GM18505 (cell line): ENCODE measurements around the gene CEP89.
"Not testable (repeated sequence)": the region's sequence is repeated elsewhere in the genome, so short reads cannot be mapped to it uniquely, and the experiment has no call there.

Source experiments
- ATAC-seq: cut with Tn5 transposase; IDR thresholded peaks from one replicate; pipeline ENCODE4 v1.9.1; 2021; ENCODE audit not compliant: unreplicated experiment
- POLR2A ChIP-seq: IDR thresholded peaks from 4 replicates; pipeline ENCODE4 v1.6.1; 2011; ENCODE audit warnings: borderline replicate concordance; ENCODE audit not compliant: insufficient read depth, insufficient read length; ENCODE audit errors: extremely low read depth

CEP89 gene

GRCh38 chr19:32876236-32876918, 95.4 kb downstream of the CEP89 start:
- TF ChIP-seq POLR2A: no peak
- ATAC-seq: no peak

DNA sequence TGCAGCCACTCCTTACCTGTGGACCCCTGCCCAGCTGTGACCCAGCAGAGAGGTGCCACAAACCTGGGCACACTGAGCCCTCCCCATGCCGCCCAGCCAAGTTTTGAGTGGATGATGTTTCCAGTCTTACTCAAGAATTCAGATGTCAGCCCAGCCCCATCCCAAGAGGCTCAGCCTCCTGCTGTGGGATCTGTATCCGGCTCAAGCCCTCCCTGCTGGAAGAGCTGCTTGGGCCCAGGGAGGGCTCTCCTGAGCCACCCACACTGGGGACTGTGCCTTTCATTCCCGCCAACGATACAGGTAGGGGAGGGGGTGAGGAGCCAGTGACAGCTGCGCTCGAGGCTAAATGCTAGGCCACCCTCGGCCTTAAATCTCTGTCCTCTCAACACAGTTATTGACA, 96.3 kb downstream of the CEP89 start:
- TF ChIP-seq POLR2A: no peak
- no peak for ATAC-seq

DNA sequence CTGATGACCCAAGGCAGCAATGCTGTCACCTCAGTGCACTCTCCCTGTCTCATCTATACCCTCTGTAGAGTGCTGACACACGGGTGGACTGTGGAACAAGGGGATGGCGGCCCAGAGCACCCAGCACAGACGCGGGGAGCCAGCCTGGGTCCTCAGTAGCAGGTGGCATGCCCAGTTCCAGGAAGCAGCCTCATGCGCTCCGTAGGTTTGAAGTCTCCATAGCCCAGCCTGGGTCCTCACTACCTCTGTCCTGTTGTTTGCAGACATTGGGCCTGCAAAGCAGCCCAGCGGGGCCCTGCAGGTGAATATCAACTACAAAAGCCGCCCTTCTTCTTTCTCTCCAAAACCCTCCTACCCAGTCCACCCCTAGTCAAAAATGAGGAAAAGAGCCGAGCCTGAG, 97.2 kb downstream of the CEP89 start:
- ATAC-seq: no peak
- TF ChIP-seq POLR2A: no peak

DNA sequence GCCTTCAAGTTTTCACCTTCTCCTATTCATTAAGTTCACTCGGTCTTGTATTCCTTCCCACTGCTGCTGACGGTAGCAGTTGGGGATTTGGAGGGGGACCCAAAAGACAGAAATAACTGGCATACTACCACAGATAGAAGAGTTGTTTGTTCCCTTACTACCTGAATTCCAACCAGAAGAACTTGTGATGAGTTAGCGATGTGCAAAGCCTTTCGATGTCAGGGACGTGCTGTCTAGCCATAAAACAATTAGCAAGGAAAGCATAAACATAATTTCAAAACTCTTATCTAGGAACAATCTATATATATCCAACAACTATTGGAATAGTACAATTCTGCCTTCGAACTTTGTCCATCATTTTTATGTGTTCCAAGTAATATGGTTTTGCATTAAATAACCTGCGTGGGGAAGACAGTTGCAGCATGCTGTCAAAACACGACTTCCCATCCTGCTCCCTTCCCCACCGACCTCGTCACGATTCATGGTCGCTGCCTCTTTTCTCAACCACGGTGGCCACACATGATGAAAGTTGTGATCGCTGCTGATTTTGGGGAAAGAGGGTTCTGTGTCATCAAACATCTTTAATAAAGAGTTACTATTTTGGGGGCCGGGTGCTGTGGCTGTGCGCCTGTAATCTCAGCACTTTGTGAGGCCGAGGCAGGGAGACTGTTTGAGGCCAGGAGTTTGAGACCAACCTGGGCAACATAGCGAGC, 98.4 kb downstream of the CEP89 start:
- no peak for ATAC-seq
- TF ChIP-seq POLR2A: no peak

GRCh38 chr19:32872391-32872790, 99.4 kb downstream of the CEP89 start:
- TF ChIP-seq POLR2A: no peak
- ATAC-seq: no peak

DNA sequence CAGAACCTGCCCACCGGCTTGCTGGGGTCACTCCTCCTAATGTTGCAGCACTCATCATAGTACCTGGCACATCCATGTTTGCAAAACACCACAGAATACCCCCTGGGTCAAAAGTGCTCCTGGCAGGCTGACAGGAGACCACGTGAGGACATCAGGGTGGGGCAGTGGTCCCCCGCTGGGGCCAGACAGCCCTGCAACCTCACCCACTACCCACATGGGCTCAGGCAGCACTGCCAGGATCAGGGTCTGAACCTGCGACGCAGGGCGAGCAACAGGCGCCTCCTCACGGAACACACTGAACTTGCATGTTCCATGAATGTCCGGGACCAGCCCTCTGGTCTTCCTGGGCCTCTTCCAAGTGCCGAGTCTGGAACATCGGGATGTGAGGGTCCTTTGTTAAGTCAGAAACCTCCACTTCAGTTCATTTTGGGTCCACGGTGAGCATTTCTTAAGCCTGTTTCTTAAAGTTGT, 100.7 kb downstream of the CEP89 start:
- ATAC-seq: no peak
- no peak for TF ChIP-seq POLR2A

GRCh38 chr19:32869966-32870573, 101.7 kb downstream of the CEP89 start:
- ATAC-seq: no peak
- no peak for TF ChIP-seq POLR2A

DNA sequence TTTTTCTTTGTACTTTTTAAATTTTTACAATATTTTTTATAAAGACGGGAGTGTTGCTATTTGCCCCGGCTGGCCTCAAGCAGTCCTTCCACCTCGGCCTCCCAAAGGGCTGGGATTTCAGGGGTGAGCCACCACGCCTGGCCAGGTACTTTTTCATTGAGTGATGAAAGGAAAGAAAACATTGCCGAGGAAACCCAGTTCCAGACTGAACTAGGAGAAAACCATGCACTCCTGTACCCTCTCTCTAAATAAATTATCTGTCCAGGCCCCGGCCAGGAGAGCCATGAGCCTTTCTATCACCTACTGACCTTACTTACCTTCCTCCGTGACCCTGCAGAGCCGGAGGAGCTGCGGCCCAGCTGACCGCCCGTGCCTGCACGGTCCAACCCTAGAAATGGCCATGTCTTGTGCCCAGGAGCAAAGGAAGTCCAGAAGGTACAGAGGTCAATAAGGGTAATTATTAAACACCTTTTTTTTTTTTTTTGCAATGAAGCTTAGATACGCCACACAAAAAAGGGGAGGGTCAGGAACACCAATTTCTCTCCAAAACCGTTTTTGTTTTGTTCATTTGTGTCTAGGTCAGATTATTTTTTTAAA, 102.3 kb downstream of the CEP89 start, which contains the start of gene SLC7A9:
Gene SLC7A9 (minus strand): TSS at position 399 of the 597 bp plus-strand sequence. CDS start 1,233 bp downstream, outside the sequence.
- ATAC-seq: no peak
- TF ChIP-seq POLR2A: no peak

DNA sequence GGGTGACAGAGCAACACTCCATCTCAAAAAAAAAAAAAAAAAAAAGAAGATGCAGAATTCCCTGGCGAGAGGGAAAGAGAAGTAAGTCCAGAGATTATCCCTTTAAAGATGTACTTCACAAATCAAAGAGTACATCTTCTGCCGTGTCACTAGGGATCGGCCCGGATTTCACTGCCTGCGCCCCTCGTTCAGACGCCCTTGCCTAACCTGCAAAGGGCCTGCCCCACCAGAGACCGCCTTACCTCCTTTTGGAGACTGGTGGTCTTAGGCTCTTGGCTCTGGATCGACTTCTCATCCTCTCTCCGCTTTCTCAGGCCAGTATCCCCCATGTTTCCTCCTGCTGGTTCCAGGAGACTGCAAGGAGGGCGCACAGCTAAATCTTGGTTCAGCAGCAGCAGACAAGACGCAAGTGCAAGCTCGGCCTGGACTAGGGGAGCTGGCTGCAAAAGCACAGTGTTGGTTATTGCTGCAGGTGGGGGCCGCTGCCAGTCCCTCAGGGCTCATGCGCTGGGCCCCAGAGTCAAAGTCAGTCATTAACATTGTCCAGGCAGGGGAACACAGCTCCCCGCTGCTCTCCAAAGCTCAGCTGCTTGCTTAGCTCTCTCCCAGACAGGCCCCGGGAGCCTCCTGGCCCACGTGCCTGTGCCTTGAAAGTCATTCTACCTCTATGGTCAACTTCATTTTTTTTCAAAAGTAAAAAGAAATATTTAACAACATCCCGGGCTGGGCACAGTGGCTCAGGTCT, 103.4 kb downstream of the CEP89 start:
- no peak for TF ChIP-seq POLR2A
- ATAC-seq: no peak

DNA sequence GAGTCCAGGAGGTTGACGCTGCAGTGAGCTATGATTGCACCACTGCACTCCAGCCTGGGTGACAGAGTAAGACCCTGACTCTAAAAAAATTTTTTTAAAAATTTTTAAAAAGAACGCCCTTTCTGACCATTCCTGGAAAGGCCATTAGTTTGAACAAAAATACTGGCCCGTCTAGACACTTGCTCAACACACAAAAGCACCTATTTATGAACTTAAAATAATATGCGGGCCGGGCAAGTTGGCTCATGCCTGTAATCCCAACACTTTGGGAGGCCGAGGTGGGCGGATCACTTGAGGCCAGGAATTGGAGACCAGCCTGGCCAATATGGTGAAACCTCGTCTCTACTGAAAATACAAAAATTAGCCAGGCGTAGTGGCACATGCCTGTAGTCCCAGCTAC, 104.3 kb downstream of the CEP89 start:
- ATAC-seq: not testable (repeated sequence)

- no peak for TF ChIP-seq POLR2A
- ATAC-seq: no peak
These were observed 105.0 kb downstream of the CEP89 start for GRCh38 chr19:32866564-32867265.

- TF ChIP-seq POLR2A: no peak
- no peak for ATAC-seq
These were observed 105.7 kb downstream of the CEP89 start for GRCh38 chr19:32866061-32866460.
